K562 (cell line): ENCODE data around the gene TRIM2. TPM values are rescaled to one million over a fixed set of nuclear protein-coding genes. Genes with fewer than 3 reads are reported as not detected.
A peak's percentile ranks its signal among the peaks of the same experiment; 100 is the strongest.

Source experiments
- E2F4 ChIP-seq: sonication (generic); formaldehyde crosslinking; IDR thresholded peaks from 2 replicates; pipeline ENCODE4 v1.8.0; 2022; ENCODE audit warnings: mild to moderate bottlenecking, low read depth, missing genetic modification reagents
- EP400 ChIP-seq: fragments of 450-650 bp; IDR thresholded peaks from 2 replicates; pipeline ENCODE4 v1.6.1; 2017; ENCODE audit warnings: antibody characterized with exemption, mild to moderate bottlenecking, moderate library complexity
- FOS ChIP-seq: IDR thresholded peaks from 3 replicates; pipeline ENCODE4 v1.6.1; 2011; ENCODE audit not compliant: insufficient read length; ENCODE audit errors: extremely low read depth
- FUS ChIP-seq: fragments of 200-400 bp; formaldehyde crosslinking; optimal IDR thresholded peaks from 2 replicates; pipeline ENCODE3; 2017; ENCODE audit warnings: low read depth, low read length
- HDGF ChIP-seq: fragments of 450-650 bp; IDR thresholded peaks from 2 replicates; pipeline ENCODE4 v1.6.1; 2016
- L3MBTL2 ChIP-seq: fragments of 450-650 bp; IDR thresholded peaks from 2 replicates; pipeline ENCODE4 v1.6.1; 2016; ENCODE audit warnings: mild to moderate bottlenecking, moderate library complexity
- LEF1 ChIP-seq: fragments of 450-650 bp; IDR thresholded peaks from 2 replicates; pipeline ENCODE4 v1.6.1; 2016; ENCODE audit warnings: mild to moderate bottlenecking
- MEIS2 ChIP-seq: fragments of 450-650 bp; IDR thresholded peaks from 2 replicates; pipeline ENCODE4 v1.6.1; 2014; ENCODE audit warnings: mild to moderate bottlenecking; ENCODE audit not compliant: partially characterized antibody
- MNT ChIP-seq, 2 experiments: fragments of 450-650 bp; conservative IDR thresholded peaks; 2 replicates each; pipeline ENCODE4 v1.6.1; 2017; ENCODE audit warnings: mild to moderate bottlenecking in 2 of 2, moderate library complexity in 2 of 2
- RBBP5 ChIP-seq: fragments of 200-600 bp; sonication (generic); IDR thresholded peaks from 2 replicates; pipeline ENCODE4 v1.6.1; 2012; ENCODE audit warnings: borderline replicate concordance, mild to moderate bottlenecking, low read length, control low read depth, inconsistent platforms; ENCODE audit not compliant: insufficient read depth, poor library complexity, severe bottlenecking
- SP1 ChIP-seq: sonication (generic); formaldehyde crosslinking; IDR thresholded peaks from 2 replicates; pipeline ENCODE4 v1.8.1; 2022; ENCODE audit warnings: mild to moderate bottlenecking, missing genetic modification reagents
- ZNF274 ChIP-seq: IDR thresholded peaks from 2 replicates; pipeline ENCODE4 v1.6.1; 2011; ENCODE audit warnings: low read depth, mild to moderate bottlenecking, low read length, moderate library complexity, borderline replicate concordance
- ZNF347 ChIP-seq: fragments of 450-650 bp; formaldehyde crosslinking; IDR thresholded peaks from 2 replicates; pipeline ENCODE4 v1.4.0; 2020; ENCODE audit warnings: low read depth, mild to moderate bottlenecking, moderate library complexity
- ZNF584 ChIP-seq: fragments of 200-800 bp; sonication (Bioruptor generic); IDR thresholded peaks from 2 replicates; pipeline ENCODE4 v1.6.1; 2016; ENCODE audit warnings: low read depth, mild to moderate bottlenecking, missing genetic modification characterization, missing compliant biosample characterization
- polyA plus RNA-seq, 8 experiments: library from polyadenylated mRNA; depleted of rRNA in 4 of 8; stranded (reverse) in 5 of 8; unstranded in 3 of 8; fragments of >200 nt; fragmentation: Nextera tagmentation in 2 of 8; fragmentation: Illumina TruSeq in 1 of 8; extraction: Ambion mirVana in 2 of 8; extraction: Trizol in 1 of 8; gene quantifications; 2 replicates each; pipeline versions ENCODE4 v1.2.1 to v1.2.3, GENCODE V29; 2011 to 2014; ENCODE audit warnings: inconsistent platforms in 1 of 8, missing spikeins in 1 of 8
- total RNA-seq, 7 experiments: library from RNA; depleted of rRNA in 6 of 7; stranded (reverse); fragments of >200 nt in 6 of 7; fragmentation: Illumina TruSeq in 2 of 7; extraction: Trizol in 2 of 7; gene quantifications; 2 replicates each; pipeline versions ENCODE4 v1.2.1 to v1.2.3, GENCODE V29; 2011 to 2021; ENCODE audit warnings: low replicate concordance in 1 of 7
- TF ChIP-seq, protein P1 (sequence below): sonication (generic); formaldehyde crosslinking; IDR thresholded peaks from 2 replicates; pipeline ENCODE4 v1.8.0; 2022; ENCODE audit warnings: mild to moderate bottlenecking, missing genetic modification reagents
- TF ChIP-seq, protein P2 (sequence below): fragments of 250-450 bp; sonication (Bioruptor Pico); IDR thresholded peaks from 2 replicates; pipeline ENCODE4 v1.8.0; 2022; ENCODE audit warnings: inconsistent platforms, mild to moderate bottlenecking, moderate library complexity, borderline replicate concordance
- TF ChIP-seq, protein P3 (sequence below): fragments of 200-400 bp; formaldehyde crosslinking; IDR thresholded peaks from 2 replicates; pipeline ENCODE4 v1.6.1; 2017; ENCODE audit warnings: mild to moderate bottlenecking, low read depth, low read length, moderate library complexity
- TF ChIP-seq, protein P4 (sequence below): fragments of 450-650 bp; IDR thresholded peaks from 2 replicates; pipeline ENCODE4 v1.6.1; 2016; ENCODE audit warnings: mild to moderate bottlenecking

Gene TRIM2
- total and polyA plus RNA-seq, 9 of the 15 experiments (the other 6 are each of a cell fraction or from before 2014, with no cell fraction given), result 0.01 to 0.41 (median 0.13) TPM; not detected in 1

GRCh38 chr4:153362184-153362583, 157.9 kb downstream of the TRIM2 start (continued):
- TF ChIP-seq, protein P1, sequence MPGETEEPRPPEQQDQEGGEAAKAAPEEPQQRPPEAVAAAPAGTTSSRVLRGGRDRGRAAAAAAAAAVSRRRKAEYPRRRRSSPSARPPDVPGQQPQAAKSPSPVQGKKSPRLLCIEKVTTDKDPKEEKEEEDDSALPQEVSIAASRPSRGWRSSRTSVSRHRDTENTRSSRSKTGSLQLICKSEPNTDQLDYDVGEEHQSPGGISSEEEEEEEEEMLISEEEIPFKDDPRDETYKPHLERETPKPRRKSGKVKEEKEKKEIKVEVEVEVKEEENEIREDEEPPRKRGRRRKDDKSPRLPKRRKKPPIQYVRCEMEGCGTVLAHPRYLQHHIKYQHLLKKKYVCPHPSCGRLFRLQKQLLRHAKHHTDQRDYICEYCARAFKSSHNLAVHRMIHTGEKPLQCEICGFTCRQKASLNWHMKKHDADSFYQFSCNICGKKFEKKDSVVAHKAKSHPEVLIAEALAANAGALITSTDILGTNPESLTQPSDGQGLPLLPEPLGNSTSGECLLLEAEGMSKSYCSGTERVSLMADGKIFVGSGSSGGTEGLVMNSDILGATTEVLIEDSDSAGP (CRISPR knock-in tag), result no peak
- TF ChIP-seq, protein P2, sequence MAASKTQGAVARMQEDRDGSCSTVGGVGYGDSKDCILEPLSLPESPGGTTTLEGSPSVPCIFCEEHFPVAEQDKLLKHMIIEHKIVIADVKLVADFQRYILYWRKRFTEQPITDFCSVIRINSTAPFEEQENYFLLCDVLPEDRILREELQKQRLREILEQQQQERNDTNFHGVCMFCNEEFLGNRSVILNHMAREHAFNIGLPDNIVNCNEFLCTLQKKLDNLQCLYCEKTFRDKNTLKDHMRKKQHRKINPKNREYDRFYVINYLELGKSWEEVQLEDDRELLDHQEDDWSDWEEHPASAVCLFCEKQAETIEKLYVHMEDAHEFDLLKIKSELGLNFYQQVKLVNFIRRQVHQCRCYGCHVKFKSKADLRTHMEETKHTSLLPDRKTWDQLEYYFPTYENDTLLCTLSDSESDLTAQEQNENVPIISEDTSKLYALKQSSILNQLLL (CRISPR knock-in tag), result no peak
- TF ChIP-seq EP400 (peak; percentile 48; the same call in 1 of the 2 replicates), HDGF (no peak), ZNF347 (CRISPR knock-in tag) (no peak), SP1 (peak; percentile 48; the same call in 1 of the 2 replicates), E2F4 (no peak), ZNF584 (CRISPR knock-in tag) (no peak), FUS (no peak), FOS (no peak), RBBP5 (peak; percentile 25), LEF1 (peak; percentile 32; the same call in 1 of the 2 replicates), ZNF274 (no peak), MEIS2 (peak; percentile 48), L3MBTL2 (peak; percentile 21; the same call in 1 of the 2 replicates), MNT (conservative IDR thresholded peaks at IDR 0.05) (peak in 1 of 2 experiments; percentile 39; a peak in 1 of 4 replicates)
- TF ChIP-seq, protein P3, sequence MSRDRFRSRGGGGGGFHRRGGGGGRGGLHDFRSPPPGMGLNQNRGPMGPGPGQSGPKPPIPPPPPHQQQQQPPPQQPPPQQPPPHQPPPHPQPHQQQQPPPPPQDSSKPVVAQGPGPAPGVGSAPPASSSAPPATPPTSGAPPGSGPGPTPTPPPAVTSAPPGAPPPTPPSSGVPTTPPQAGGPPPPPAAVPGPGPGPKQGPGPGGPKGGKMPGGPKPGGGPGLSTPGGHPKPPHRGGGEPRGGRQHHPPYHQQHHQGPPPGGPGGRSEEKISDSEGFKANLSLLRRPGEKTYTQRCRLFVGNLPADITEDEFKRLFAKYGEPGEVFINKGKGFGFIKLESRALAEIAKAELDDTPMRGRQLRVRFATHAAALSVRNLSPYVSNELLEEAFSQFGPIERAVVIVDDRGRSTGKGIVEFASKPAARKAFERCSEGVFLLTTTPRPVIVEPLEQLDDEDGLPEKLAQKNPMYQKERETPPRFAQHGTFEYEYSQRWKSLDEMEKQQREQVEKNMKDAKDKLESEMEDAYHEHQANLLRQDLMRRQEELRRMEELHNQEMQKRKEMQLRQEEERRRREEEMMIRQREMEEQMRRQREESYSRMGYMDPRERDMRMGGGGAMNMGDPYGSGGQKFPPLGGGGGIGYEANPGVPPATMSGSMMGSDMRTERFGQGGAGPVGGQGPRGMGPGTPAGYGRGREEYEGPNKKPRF, result no peak
- TF ChIP-seq, protein P4, sequence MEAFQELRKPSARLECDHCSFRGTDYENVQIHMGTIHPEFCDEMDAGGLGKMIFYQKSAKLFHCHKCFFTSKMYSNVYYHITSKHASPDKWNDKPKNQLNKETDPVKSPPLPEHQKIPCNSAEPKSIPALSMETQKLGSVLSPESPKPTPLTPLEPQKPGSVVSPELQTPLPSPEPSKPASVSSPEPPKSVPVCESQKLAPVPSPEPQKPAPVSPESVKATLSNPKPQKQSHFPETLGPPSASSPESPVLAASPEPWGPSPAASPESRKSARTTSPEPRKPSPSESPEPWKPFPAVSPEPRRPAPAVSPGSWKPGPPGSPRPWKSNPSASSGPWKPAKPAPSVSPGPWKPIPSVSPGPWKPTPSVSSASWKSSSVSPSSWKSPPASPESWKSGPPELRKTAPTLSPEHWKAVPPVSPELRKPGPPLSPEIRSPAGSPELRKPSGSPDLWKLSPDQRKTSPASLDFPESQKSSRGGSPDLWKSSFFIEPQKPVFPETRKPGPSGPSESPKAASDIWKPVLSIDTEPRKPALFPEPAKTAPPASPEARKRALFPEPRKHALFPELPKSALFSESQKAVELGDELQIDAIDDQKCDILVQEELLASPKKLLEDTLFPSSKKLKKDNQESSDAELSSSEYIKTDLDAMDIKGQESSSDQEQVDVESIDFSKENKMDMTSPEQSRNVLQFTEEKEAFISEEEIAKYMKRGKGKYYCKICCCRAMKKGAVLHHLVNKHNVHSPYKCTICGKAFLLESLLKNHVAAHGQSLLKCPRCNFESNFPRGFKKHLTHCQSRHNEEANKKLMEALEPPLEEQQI, result peak; percentile 69; the same call in 1 of the 2 replicates
